CD4-positive, alpha-beta memory T cell (primary cell): ENCODE measurements around the gene HOXB9. TPM values are rescaled to one million over a fixed set of nuclear protein-coding genes. Genes with fewer than 3 reads are reported as not detected.
A peak's percentile ranks its signal among the peaks of the same experiment; 100 is the strongest.

Source experiments
- CTCF ChIA-PET: fragments of 350-600 bp; sonication (Branson Sonifier 250); formaldehyde crosslinking; loops from one replicate; lab custom pipeline; 2021; ENCODE audit warnings: inconsistent platforms; ENCODE audit not compliant: partially characterized antibody; lab: Charles Lee
- POLR2A ChIA-PET: fragments of 350-600 bp; sonication (Branson Sonifier 250); formaldehyde crosslinking; loops from one replicate; lab custom pipeline; 2021; ENCODE audit not compliant: partially characterized antibody; lab: Charles Lee
- DNase-seq, 5 donors: peaks; one replicate each; pipeline versions ENCODE4 v3.0.0 to v3.0.0-alpha.2; 2020 to 2022; ENCODE audit warnings: mixed read lengths in 1 of 5
- H3K27ac ChIP-seq: one replicate; pipeline ENCODE4 v1.7.0; 2013; ENCODE audit warnings: low read depth, low read length
- H3K27me3 ChIP-seq: 2 replicates; pipeline ENCODE4 v1.7.0; 2013; ENCODE audit warnings: mild to moderate bottlenecking, low read length, moderate library complexity; ENCODE audit not compliant: insufficient read depth
- H3K36me3 ChIP-seq: 2 replicates; pipeline ENCODE4 v1.7.0; 2013; ENCODE audit warnings: mild to moderate bottlenecking, low read length, moderate library complexity; ENCODE audit not compliant: insufficient read depth
- H3K4me1 ChIP-seq: 2 replicates; pipeline ENCODE4 v1.7.0; 2013; ENCODE audit warnings: mild to moderate bottlenecking, low read length, moderate library complexity; ENCODE audit not compliant: insufficient read depth
- H3K4me3 ChIP-seq, 2 donors: one replicate each; pipeline ENCODE4 v1.7.0; 2013; ENCODE audit warnings: low read length in 2 of 2, mild to moderate bottlenecking in 1 of 2
- H3K9me3 ChIP-seq, 2 donors: one replicate each; pipeline ENCODE4 v1.7.0; 2013; ENCODE audit warnings: low read length in 2 of 2, control low read depth in 1 of 2; ENCODE audit not compliant: control insufficient read depth in 1 of 2
- H3K27ac Mint-ChIP-seq, 7 donors: one replicate each; pipeline ENCODE4 v1.8.0; 2020 to 2021; ENCODE audit warnings: mixed read lengths in 7 of 7, mild to moderate bottlenecking in 6 of 7, inconsistent platforms in 3 of 7, moderate library complexity in 3 of 7
- H3K27me3 Mint-ChIP-seq, 2 donors: one replicate each; pipeline ENCODE4 v1.8.0; 2020 to 2021; ENCODE audit warnings: mixed read lengths in 2 of 2
- H3K36me3 Mint-ChIP-seq, 2 donors: one replicate each; pipeline ENCODE4 v1.8.0; 2020 to 2021; ENCODE audit warnings: mixed read lengths in 2 of 2, inconsistent platforms in 1 of 2, mild to moderate bottlenecking in 1 of 2
- H3K4me1 Mint-ChIP-seq, 4 donors: one replicate each; pipeline ENCODE4 v1.8.0; 2020 to 2021; ENCODE audit warnings: mixed read lengths in 4 of 4, mild to moderate bottlenecking in 1 of 4
- H3K4me3 Mint-ChIP-seq, 8 donors: one replicate each; pipeline ENCODE4 v1.8.0; 2020 to 2021; ENCODE audit warnings: mixed read lengths in 8 of 8, mild to moderate bottlenecking in 7 of 8, moderate library complexity in 6 of 8, inconsistent platforms in 3 of 8
- H3K9me3 Mint-ChIP-seq, 8 donors: one replicate each; pipeline ENCODE4 v1.8.0; 2020 to 2021; ENCODE audit warnings: mixed read lengths in 8 of 8, mild to moderate bottlenecking in 5 of 8, inconsistent platforms in 3 of 8, moderate library complexity in 1 of 8
- intact Hi-C: fragments of 100-400 bp; cut with micrococcal nuclease; formaldehyde crosslinking; loops from one replicate; pipeline ENCODE4 v1.15.1; 2023
- polyA plus RNA-seq, 2 donors: library from polyadenylated mRNA; unstranded; fragments of 300-500 nt; fragmentation: Illumina TruSeq; gene quantifications; one replicate each; pipeline ENCODE4 v1.2.3, GENCODE V29; 2021
- total RNA-seq, 2 experiments: library from RNA; stranded (reverse); gene quantifications; one replicate each; pipeline ENCODE4 v1.2.3, GENCODE V29; 2021

HOXB9 gene
- total and polyA plus RNA-seq, 4 experiments from 2014 or later = not detected

- H3K36me3 Mint-ChIP-seq = no peaks in the 10 kb centered on the region
- Histone ChIP-seq H3K36me3 (no peaks in the 10 kb centered on the region), H3K27me3 (peaks cover 40% of the 10 kb centered on the region), H3K9me3 (no peaks in the 10 kb centered on the region), H3K27ac (no peak overlapping the region), H3K4me3 (no peak overlapping the region), H3K4me1 (peaks cover 14% of the 10 kb centered on the region)
- H3K4me3 Mint-ChIP-seq = no peak overlapping the region
- peaks cover 65 to 71% of the 10 kb centered on the region in 2 donors for H3K27me3 Mint-ChIP-seq
- no peak for DNase-seq
- POLR2A ChIA-PET = interaction anchor here (0.6 kb wide), 1 partner anchor 258 kb away, joined by 3 read pairs; no protein-coding TSS in a partner anchor
- CTCF ChIA-PET = no interaction called here
- no peaks in the 10 kb centered on the region for H3K9me3 Mint-ChIP-seq
- no peak overlapping the region for H3K27ac Mint-ChIP-seq
- intact Hi-C loops = no loop called here
- H3K4me1 Mint-ChIP-seq = peaks cover 8 to 37% (median 19%) of the 10 kb centered on the region in 4 donors
These were observed 17.5 kb upstream of the HOXB9 start for GRCh38 chr17:48643697-48644012.

GRCh38 chr17:48642843-48643696 is 16.9 kb upstream of the HOXB9 start:
- Mint-ChIP-seq H3K36me3 (no peaks in the 10 kb centered on the region), H3K27me3 (peaks cover 70 to 74% of the 10 kb centered on the region in 2 donors), H3K4me1 (peaks cover 8 to 33% (median 18%) of the 10 kb centered on the region in 4 donors), H3K27ac (no peak overlapping the region), H3K4me3 (peak overlapping the region in 1 of 8 donors; percentile 16), H3K9me3 (no peaks in the 10 kb centered on the region)
- ChIA-PET CTCF (no interaction called here), POLR2A (interaction anchor here (0.6 kb wide), 1 partner anchor 259 kb away, joined by 3 read pairs; no protein-coding TSS in a partner anchor)
- Histone ChIP-seq H3K27me3 (peaks cover 46% of the 10 kb centered on the region), H3K27ac (no peak overlapping the region), H3K4me3 (no peak overlapping the region), H3K9me3 (no peaks in the 10 kb centered on the region), H3K4me1 (peaks cover 14% of the 10 kb centered on the region), H3K36me3 (no peaks in the 10 kb centered on the region)
- DNase-seq = no peak
- intact Hi-C loops = no loop called here

- ChIA-PET POLR2A (no interaction called here), CTCF (no interaction called here)
- peaks cover 8 to 25% (median 13%) of the 10 kb centered on the region in 4 donors for H3K4me1 Mint-ChIP-seq
- H3K9me3 Mint-ChIP-seq = no peaks in the 10 kb centered on the region
- intact Hi-C loops = no loop called here
- H3K27me3 Mint-ChIP-seq = peaks cover 68 to 73% of the 10 kb centered on the region in 2 donors
- H3K4me1 ChIP-seq = peaks cover 8% of the 10 kb centered on the region
- no peak overlapping the region for H3K27ac ChIP-seq
- peaks cover 54% of the 10 kb centered on the region for H3K27me3 ChIP-seq
- DNase-seq = no peak
- H3K4me3 Mint-ChIP-seq = peak overlapping the region in 3 of 8 donors; percentile 26 to 45 (median 29)
- no peaks in the 10 kb centered on the region for H3K9me3 ChIP-seq
- no peaks in the 10 kb centered on the region for H3K36me3 ChIP-seq
- H3K27ac Mint-ChIP-seq = peak overlapping the region in 1 of 7 donors; percentile 3
- H3K4me3 ChIP-seq = no peak overlapping the region
- no peaks in the 10 kb centered on the region for H3K36me3 Mint-ChIP-seq
These were observed 16.1 kb upstream of the HOXB9 start for GRCh38 chr17:48642059-48642842.

- H3K9me3 ChIP-seq = no peaks in the 10 kb centered on the region
- ChIA-PET POLR2A (no interaction called here), CTCF (no interaction called here)
- peaks cover 11% of the 10 kb centered on the region for H3K4me1 ChIP-seq
- DNase-seq = no peak
- Mint-ChIP-seq H3K27ac (peak overlapping the region in 1 of 7 donors; percentile 3), H3K36me3 (no peaks in the 10 kb centered on the region), H3K9me3 (no peaks in the 10 kb centered on the region), H3K4me1 (peaks cover 6 to 24% (median 15%) of the 10 kb centered on the region in 4 donors), H3K4me3 (peak overlapping the region in 4 of 8 donors; percentile 26 to 71 (median 44)), H3K27me3 (peaks cover 72 to 78% of the 10 kb centered on the region in 2 donors)
- H3K36me3 ChIP-seq = no peaks in the 10 kb centered on the region
- no peak overlapping the region for H3K27ac ChIP-seq
- H3K27me3 ChIP-seq = peaks cover 61% of the 10 kb centered on the region
- no peak overlapping the region for H3K4me3 ChIP-seq
- intact Hi-C loops = no loop called here
These were observed 15.4 kb upstream of the HOXB9 start for GRCh38 chr17:48641541-48642058.

GRCh38 chr17:48640858-48641180 is 14.7 kb upstream of the HOXB9 start:
- ChIA-PET POLR2A (no interaction called here), CTCF (interaction anchor here (1.1 kb wide), 1 partner anchor 9 kb away, joined by 4 read pairs; no protein-coding TSS in a partner anchor)
- intact Hi-C loops = no loop called here
- DNase-seq = no peak
- Mint-ChIP-seq H3K9me3 (no peaks in the 10 kb centered on the region), H3K27ac (no peak overlapping the region), H3K27me3 (peaks cover 77 to 82% of the 10 kb centered on the region in 2 donors), H3K36me3 (no peaks in the 10 kb centered on the region), H3K4me1 (peaks cover 5 to 23% (median 15%) of the 10 kb centered on the region in 4 donors), H3K4me3 (no peak overlapping the region)
- H3K4me3 ChIP-seq = no peak overlapping the region
- H3K27me3 ChIP-seq = peaks cover 65% of the 10 kb centered on the region
- H3K9me3 ChIP-seq = no peaks in the 10 kb centered on the region
- no peak overlapping the region for H3K27ac ChIP-seq
- H3K36me3 ChIP-seq = no peaks in the 10 kb centered on the region
- peaks cover 11% of the 10 kb centered on the region for H3K4me1 ChIP-seq

- no peaks in the 10 kb centered on the region for H3K9me3 Mint-ChIP-seq
- CTCF ChIA-PET = interaction anchor here (1.1 kb wide), 1 partner anchor 10 kb away, joined by 4 read pairs; no protein-coding TSS in a partner anchor
- DNase-seq = no peak
- H3K27me3 Mint-ChIP-seq = peaks cover 77 to 83% of the 10 kb centered on the region in 2 donors
- peaks cover 4 to 19% (median 14%) of the 10 kb centered on the region in 4 donors for H3K4me1 Mint-ChIP-seq
- H3K4me3 ChIP-seq = no peak overlapping the region
- POLR2A ChIA-PET = no interaction called here
- H3K36me3 ChIP-seq = no peaks in the 10 kb centered on the region
- intact Hi-C loops = no loop called here
- H3K4me1 ChIP-seq = peaks cover 8% of the 10 kb centered on the region
- peaks cover 65% of the 10 kb centered on the region for H3K27me3 ChIP-seq
- no peak overlapping the region for H3K4me3 Mint-ChIP-seq
- no peaks in the 10 kb centered on the region for H3K36me3 Mint-ChIP-seq
- no peak overlapping the region for H3K27ac ChIP-seq
- H3K27ac Mint-ChIP-seq = no peak overlapping the region
- no peaks in the 10 kb centered on the region for H3K9me3 ChIP-seq
These were observed 14.1 kb upstream of the HOXB9 start for GRCh38 chr17:48639982-48640857.
